Endodermal cell (in vitro differentiated cells): ENCODE data around the gene PTPA. TPM values are rescaled to one million over a fixed set of nuclear protein-coding genes. Genes with fewer than 3 reads are reported as not detected.
A peak's percentile ranks its signal among the peaks of the same experiment; 100 is the strongest.

ENCODE experiments used
- DNase-seq: peaks from one replicate; pipeline ENCODE4 v3.0.0-alpha.2; 2017
- H3K27ac ChIP-seq: 2 replicates; pipeline ENCODE4 v1.5.1; 2013; ENCODE audit warnings: mild to moderate bottlenecking, low read depth, low read length, moderate library complexity
- H3K27me3 ChIP-seq: 2 replicates; pipeline ENCODE4 v1.6.1; 2013; ENCODE audit warnings: mild to moderate bottlenecking, low read length, moderate library complexity; ENCODE audit not compliant: insufficient read depth, control insufficient read depth, poor library complexity, severe bottlenecking
- H3K36me3 ChIP-seq: 2 replicates; pipeline ENCODE4 v1.7.0; 2013; ENCODE audit warnings: mild to moderate bottlenecking, low read length, moderate library complexity; ENCODE audit not compliant: control insufficient read depth, insufficient read depth
- H3K4me1 ChIP-seq: one replicate; pipeline ENCODE4 v1.7.0; 2013; ENCODE audit warnings: low read length; ENCODE audit not compliant: control insufficient read depth, insufficient read depth
- H3K4me3 ChIP-seq: 2 replicates; pipeline ENCODE4 v1.5.1; 2013; ENCODE audit warnings: mild to moderate bottlenecking, low read length, moderate library complexity
- H3K9ac ChIP-seq: 2 replicates; pipeline ENCODE4 v1.6.1; 2013; ENCODE audit warnings: mild to moderate bottlenecking, low read length, moderate library complexity; ENCODE audit not compliant: poor library complexity, severe bottlenecking; ENCODE audit errors: extremely low read depth
- H3K9me3 ChIP-seq: 2 replicates; pipeline ENCODE4 v1.6.1; 2013; ENCODE audit warnings: mild to moderate bottlenecking, low read length, moderate library complexity; ENCODE audit not compliant: control insufficient read depth
- H3K27ac Mint-ChIP-seq: 2 replicates; pipeline ENCODE4 v1.8.0; 2020; ENCODE audit warnings: mixed read lengths
- H3K27me3 Mint-ChIP-seq: 2 replicates; pipeline ENCODE4 v1.8.0; 2021; ENCODE audit warnings: mild to moderate bottlenecking, mixed read lengths; ENCODE audit not compliant: insufficient read depth
- H3K36me3 Mint-ChIP-seq: 2 replicates; pipeline ENCODE4 v1.8.0; 2020; ENCODE audit warnings: low read depth, mixed read lengths
- H3K4me1 Mint-ChIP-seq: 2 replicates; pipeline ENCODE4 v1.8.0; 2020; ENCODE audit warnings: mixed read lengths
- H3K4me3 Mint-ChIP-seq: 2 replicates; pipeline ENCODE4 v1.8.0; 2020; ENCODE audit warnings: mild to moderate bottlenecking, moderate library complexity, mixed read lengths
- H3K9me3 Mint-ChIP-seq: 2 replicates; pipeline ENCODE4 v1.8.0; 2020; ENCODE audit warnings: mild to moderate bottlenecking, mixed read lengths
- WGBS, 2 experiments: methylation state at CpG; one replicate each; pipeline versions ENCODE4 v1.1.5 to v1.1.7; 2013; ENCODE audit warnings: missing lambda C conversion rate in 2 of 2, mixed read lengths in 1 of 2; ENCODE audit not compliant: insufficient coverage in 1 of 2, insufficient read length in 1 of 2; 5-methylcytosine and 5-hydroxymethylcytosine counted together
- total RNA-seq, 2 donors: library from RNA; stranded (reverse); fragmentation: NEBNext Ultra II Directional in 1 of 2; extraction: Animal tissue kit (Norgen Biotek cat#: 25700) in 1 of 2; gene quantifications; 2 replicates in 1 of 2; 3 replicates in 1 of 2; pipeline ENCODE4 v1.2.1, GENCODE V29; 2021
- TF ChIP-seq, protein P1 (sequence below): fragments of 200-600 bp; sonication (generic); conservative IDR thresholded peaks from 2 replicates; pipeline ENCODE4 v1.5.0; 2021; ENCODE audit warnings: antibody characterized with exemption, mild to moderate bottlenecking

PTPA gene
- total RNA-seq, 2 donors from 2014 or later, result 134 to 139 TPM

DNA sequence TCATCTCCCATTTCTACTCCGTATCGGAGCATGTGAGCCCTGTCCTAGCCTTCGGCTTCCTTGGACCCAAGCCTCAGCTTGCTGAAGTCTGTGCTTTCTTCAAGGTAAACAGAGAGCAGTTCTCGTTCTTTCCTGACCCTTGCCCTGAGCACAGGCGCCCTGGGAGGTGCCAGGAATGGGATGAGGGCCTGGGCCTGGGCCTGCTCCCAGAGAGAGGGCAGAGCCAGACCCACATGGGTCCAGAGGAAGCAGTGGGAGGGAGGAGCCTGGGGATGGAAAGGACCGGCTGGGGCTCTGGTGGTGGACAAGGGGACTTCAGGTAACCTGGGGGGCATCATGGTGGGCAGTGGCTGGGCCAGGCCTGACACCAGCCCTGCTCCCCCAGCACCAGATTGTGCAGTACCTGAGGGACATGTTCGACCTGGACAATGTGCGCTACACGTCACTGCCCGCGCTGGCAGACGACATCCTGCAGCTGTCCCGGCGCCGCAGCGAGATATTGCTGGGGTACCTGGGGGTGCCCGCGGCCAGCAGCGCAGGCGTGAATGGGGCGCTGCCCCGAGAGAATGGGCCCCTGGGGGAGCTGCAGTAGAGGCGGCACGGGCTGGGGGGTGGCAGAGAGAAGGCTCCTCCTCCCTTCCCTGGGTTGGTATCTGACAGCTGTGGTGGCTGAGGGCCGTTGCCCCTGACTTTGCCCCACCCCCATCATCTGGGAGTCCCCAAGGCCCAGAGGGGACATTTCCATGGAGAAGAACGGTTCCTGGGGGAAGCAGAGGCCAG lies 41.2 kb upstream of the PTPA start:
- WGBS, 2 experiments, result 94% methylated on average over 20 to 26 of the region's 26 CpGs
- H3K9me3 Mint-ChIP-seq, result no peaks in the 10 kb centered on the region

DNA sequence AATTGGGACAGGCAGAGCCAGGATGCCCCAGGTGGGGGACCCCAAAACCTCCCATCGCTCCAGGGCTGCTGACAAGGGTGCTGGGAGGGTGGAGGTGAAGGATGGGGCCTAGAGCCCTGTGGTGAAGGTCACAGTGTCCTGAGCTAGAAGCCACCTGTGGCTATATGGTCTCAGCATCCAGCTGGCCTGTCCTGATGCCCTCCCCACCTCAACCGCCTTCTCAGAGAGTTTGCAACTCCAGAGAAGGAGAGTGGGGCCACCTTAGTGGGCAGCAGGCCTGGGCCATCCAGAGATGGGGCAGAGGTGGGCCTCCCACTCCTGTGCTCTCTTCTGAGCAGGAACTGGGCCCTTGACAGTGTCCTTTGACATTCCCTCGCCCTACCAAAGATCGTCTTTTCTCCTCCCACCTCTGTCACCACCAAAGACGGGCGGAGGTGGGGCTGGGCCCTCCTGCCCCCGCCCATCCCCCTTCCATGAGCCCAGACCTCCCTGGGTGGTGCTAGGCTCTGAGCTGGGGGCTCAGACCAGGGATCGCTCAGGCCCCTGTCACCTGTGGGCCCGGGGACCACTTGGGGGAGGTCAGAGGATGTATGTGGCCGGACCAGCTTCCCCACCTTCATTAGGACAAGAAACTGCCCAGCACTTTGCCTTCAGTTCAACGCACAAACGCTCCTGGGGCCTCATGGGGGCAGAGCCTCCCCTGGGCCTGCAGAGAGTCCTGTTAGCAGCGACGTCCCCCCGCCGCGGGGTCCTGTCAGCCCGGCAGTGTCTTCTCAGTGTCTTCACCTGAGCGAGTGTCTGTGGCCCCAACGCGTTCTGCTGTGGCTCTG lies 40.3 kb upstream of the PTPA start:
- H3K27ac Mint-ChIP-seq, result no peak overlapping the region
- Histone ChIP-seq H3K9me3 (no peaks in the 10 kb centered on the region), H3K27me3 (no peaks in the 10 kb centered on the region), H3K36me3 (peaks cover 10% of the 10 kb centered on the region), H3K27ac (no peak overlapping the region), H3K9ac (no peak overlapping the region), H3K4me3 (no peak overlapping the region), H3K4me1 (no peaks in the 10 kb centered on the region)
- peaks cover 12% of the 10 kb centered on the region for H3K36me3 Mint-ChIP-seq
- no peak overlapping the region for H3K4me3 Mint-ChIP-seq
- DNase-seq, result peak; percentile 61
- WGBS, 2 experiments, result 66 to 73% methylated on average over 14 to 21 of the region's 21 CpGs
- H3K27me3 Mint-ChIP-seq, result no peaks in the 10 kb centered on the region
- no peaks in the 10 kb centered on the region for H3K9me3 Mint-ChIP-seq
- TF ChIP-seq, protein P1, sequence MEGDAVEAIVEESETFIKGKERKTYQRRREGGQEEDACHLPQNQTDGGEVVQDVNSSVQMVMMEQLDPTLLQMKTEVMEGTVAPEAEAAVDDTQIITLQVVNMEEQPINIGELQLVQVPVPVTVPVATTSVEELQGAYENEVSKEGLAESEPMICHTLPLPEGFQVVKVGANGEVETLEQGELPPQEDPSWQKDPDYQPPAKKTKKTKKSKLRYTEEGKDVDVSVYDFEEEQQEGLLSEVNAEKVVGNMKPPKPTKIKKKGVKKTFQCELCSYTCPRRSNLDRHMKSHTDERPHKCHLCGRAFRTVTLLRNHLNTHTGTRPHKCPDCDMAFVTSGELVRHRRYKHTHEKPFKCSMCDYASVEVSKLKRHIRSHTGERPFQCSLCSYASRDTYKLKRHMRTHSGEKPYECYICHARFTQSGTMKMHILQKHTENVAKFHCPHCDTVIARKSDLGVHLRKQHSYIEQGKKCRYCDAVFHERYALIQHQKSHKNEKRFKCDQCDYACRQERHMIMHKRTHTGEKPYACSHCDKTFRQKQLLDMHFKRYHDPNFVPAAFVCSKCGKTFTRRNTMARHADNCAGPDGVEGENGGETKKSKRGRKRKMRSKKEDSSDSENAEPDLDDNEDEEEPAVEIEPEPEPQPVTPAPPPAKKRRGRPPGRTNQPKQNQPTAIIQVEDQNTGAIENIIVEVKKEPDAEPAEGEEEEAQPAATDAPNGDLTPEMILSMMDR, result no peak
- peaks cover 10% of the 10 kb centered on the region for H3K4me1 Mint-ChIP-seq

More for the DNA sequence above, 41.2 kb upstream of the PTPA start:
- Histone ChIP-seq H3K27me3 (no peaks in the 10 kb centered on the region), H3K36me3 (peaks cover 19% of the 10 kb centered on the region), H3K9ac (no peak overlapping the region), H3K9me3 (no peaks in the 10 kb centered on the region), H3K27ac (no peak overlapping the region), H3K4me1 (no peaks in the 10 kb centered on the region), H3K4me3 (no peak overlapping the region)
- peak; percentile 46 for DNase-seq
- Mint-ChIP-seq H3K27ac (no peak overlapping the region), H3K4me1 (peaks cover 10% of the 10 kb centered on the region), H3K27me3 (no peaks in the 10 kb centered on the region), H3K4me3 (no peak overlapping the region), H3K36me3 (peaks cover 19% of the 10 kb centered on the region)
- TF ChIP-seq, protein P1, result no peak

DNA sequence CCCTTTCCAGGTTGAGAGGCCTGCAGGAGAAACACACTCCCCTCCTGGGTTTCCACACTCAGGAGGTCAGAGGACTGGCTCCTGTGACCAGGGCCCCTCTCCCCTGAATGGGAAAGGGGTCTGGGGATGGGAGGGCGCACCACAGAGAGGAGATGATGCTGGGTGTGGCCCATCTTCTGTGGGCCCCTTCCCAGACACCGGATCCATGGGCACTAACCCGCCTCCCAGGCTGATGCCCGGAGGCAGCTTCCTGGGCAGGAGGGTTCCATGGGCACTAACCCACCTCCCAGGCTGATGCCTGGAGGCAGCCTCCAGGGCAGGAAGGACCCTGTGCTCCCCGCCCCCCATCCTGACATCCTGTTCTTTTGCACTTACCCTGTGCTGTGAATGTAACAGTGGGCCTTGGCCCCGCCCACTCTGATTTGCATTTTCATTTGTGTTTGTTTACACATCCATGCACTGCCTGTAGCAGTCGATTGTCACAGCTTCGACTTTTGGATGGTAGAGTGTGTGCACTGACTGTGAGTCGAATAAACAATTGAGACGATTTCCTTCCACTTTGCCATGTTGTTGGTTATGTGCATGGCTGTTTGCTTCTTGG lies 39.6 kb upstream of the PTPA start:
- Histone ChIP-seq H3K4me1 (no peaks in the 10 kb centered on the region), H3K4me3 (no peak overlapping the region), H3K9ac (no peak overlapping the region), H3K27me3 (no peaks in the 10 kb centered on the region), H3K9me3 (no peaks in the 10 kb centered on the region), H3K27ac (peak overlapping the region; percentile 4), H3K36me3 (peaks cover 8% of the 10 kb centered on the region)
- no peak overlapping the region for H3K27ac Mint-ChIP-seq
- H3K36me3 Mint-ChIP-seq, result peaks cover 9% of the 10 kb centered on the region
- TF ChIP-seq, protein P1, result no peak
- no peak overlapping the region for H3K4me3 Mint-ChIP-seq
- H3K9me3 Mint-ChIP-seq, result no peaks in the 10 kb centered on the region
- WGBS, 2 experiments, result 68 to 81% methylated on average over 4 to 10 of the region's 10 CpGs
- H3K4me1 Mint-ChIP-seq, result peaks cover 10% of the 10 kb centered on the region
- DNase-seq, result peak; percentile 90
- H3K27me3 Mint-ChIP-seq, result no peaks in the 10 kb centered on the region
